Measurements from ENCODE around the gene SYF2.

DNA sequence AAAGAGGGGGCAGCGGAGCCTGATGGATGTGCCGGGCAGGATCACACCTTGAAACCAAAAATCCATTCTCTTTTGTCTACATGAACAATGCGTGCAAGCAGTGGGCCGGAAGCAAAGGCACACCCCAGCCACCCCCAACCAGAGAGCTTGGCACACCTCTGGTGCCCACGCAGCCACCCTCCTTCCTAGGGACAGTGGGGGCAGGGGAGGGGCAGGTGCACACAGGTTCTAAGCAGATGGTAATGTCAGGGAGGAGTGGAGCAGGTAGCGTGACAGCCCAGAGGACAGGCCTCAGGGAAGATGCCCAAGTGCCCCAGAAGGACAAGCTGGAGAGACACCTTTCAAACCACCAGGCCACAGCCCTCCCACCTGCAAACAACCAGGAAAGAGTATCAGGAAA is 36.5 kb downstream of the SYF2 start:
- TF ChIP-seq CTCF (IDR thresholded peaks at IDR 0.05) (no peak), POLR2A (IDR thresholded peaks at IDR 0.05) (no peak)
